ENCODE results near the gene SPCS3.

The SPCS3 gene

GRCh38 chr4:176350671-176351070 is 30.9 kb downstream of the SPCS3 start:
- DNase-seq = no peak

- no peak for DNase-seq
Measured at GRCh38 chr4:176354884-176355283, 35.1 kb downstream of the SPCS3 start.

- DNase-seq = no peak
Measured at GRCh38 chr4:176357359-176358082, 37.8 kb downstream of the SPCS3 start.

GRCh38 chr4:176358083-176358469 is 38.3 kb downstream of the SPCS3 start:
- no peak for DNase-seq

- no peak for DNase-seq
Measured at GRCh38 chr4:176359590-176359989, 39.8 kb downstream of the SPCS3 start.

- DNase-seq = no peak
Measured at GRCh38 chr4:176360446-176360845, 40.7 kb downstream of the SPCS3 start.

GRCh38 chr4:176363072-176363471 is 43.3 kb downstream of the SPCS3 start:
- no peak for DNase-seq

- no peak for DNase-seq
Measured at GRCh38 chr4:176367771-176368465, 48.2 kb downstream of the SPCS3 start.

GRCh38 chr4:176376032-176376614 is 56.4 kb downstream of the SPCS3 start:
- no peak for DNase-seq

GRCh38 chr4:176377780-176378179 is 58.0 kb downstream of the SPCS3 start:
- DNase-seq = no peak

GRCh38 chr4:176380352-176381157 is 60.8 kb downstream of the SPCS3 start:
- no peak for DNase-seq
